ENCODE data around the gene LCTL.

GRCh38 chr15:66565741-66566144 lies at the start of gene LCTL:
- no peak for TF ChIP-seq TAF1 (IDR thresholded peaks at IDR 0.05; ENCODE audit: low read depth, low read length)
- TF ChIP-seq POLR2A (IDR thresholded peaks at IDR 0.05; ENCODE audit: low read depth, low read length) = no peak
